GM12878 (cell line): ENCODE data around the gene PI16. TPM values are rescaled to one million over a fixed set of nuclear protein-coding genes. Genes with fewer than 3 reads are reported as not detected.

ENCODE experiments used
- ATAC-seq: fragments of 200-7000 bp; cut with Tn5 transposase; 3 replicates; pipeline ENCODE4 v1.9.1; 2020; ENCODE audit warnings: mild to moderate bottlenecking, moderate library complexity
- BruUV-seq: library from RNA; stranded (reverse); fragments of 400-500 nt; replicated peaks from 2 replicates; lab custom pipeline; 2021; lab: Mats Ljungman, UMichigan
- CTCF ChIA-PET: fragments of 300-600 bp; sonication (Branson Sonifier 250); formaldehyde crosslinking; extraction: SDS; loops from one replicate; lab custom pipeline; 2021; ENCODE audit warnings: inconsistent platforms; lab: Yijun Ruan, JAX
- POLR2A ChIA-PET: fragments of 350-600 bp; formaldehyde crosslinking; extraction: SDS; loops from one replicate; lab custom pipeline; 2021; ENCODE audit warnings: inconsistent platforms; lab: Charles Lee
- RAD21 ChIA-PET: fragments of 300-600 bp; sonication (Branson Sonifier 250); formaldehyde crosslinking; loops from one replicate; lab custom pipeline; 2023; ENCODE audit warnings: antibody characterized with exemption; ENCODE audit not compliant: unreplicated experiment; lab: Charles Lee
- SMC1A ChIA-PET: fragments of 300-600 bp; sonication (Branson Sonifier 250); formaldehyde crosslinking; loops from one replicate; lab custom pipeline; 2023; ENCODE audit not compliant: unreplicated experiment, uncharacterized antibody; lab: Charles Lee
- DNase-seq: peaks from one replicate; pipeline ENCODE4 v3.0.0-alpha.2; 2011; ENCODE audit warnings: low read depth, low spot score
- FAIRE-seq: peaks from 3 replicates; lab custom pipeline; 2011; peaks lifted over from hg19 to GRCh38; lab: Jason Lieb, UNC
- H2AFZ ChIP-seq: 2 replicates; pipeline ENCODE4 v1.6.0; 2011; ENCODE audit warnings: low read depth, low read length, control low read depth; ENCODE audit not compliant: control insufficient read depth
- H3K27ac ChIP-seq: 2 replicates; pipeline ENCODE4 v1.5.1; 2011; ENCODE audit warnings: control low read depth; ENCODE audit not compliant: control insufficient read depth, insufficient read depth
- H3K27me3 ChIP-seq, 2 experiments: replicated peaks in 1 of 2; 2 replicates each; pipeline versions ENCODE4 v1.6.0 to v1.6.1; 2011; ENCODE audit warnings: low read length in 1 of 2; ENCODE audit not compliant: control insufficient read depth in 2 of 2, insufficient read depth in 2 of 2
- H3K36me3 ChIP-seq, 2 experiments: 2 replicates each; pipeline ENCODE4 v1.5.1; 2011; ENCODE audit warnings: low read length in 1 of 2; ENCODE audit not compliant: control insufficient read depth in 2 of 2, insufficient read depth in 2 of 2
- H3K4me1 ChIP-seq: 2 replicates; pipeline ENCODE4 v1.6.1; 2011; ENCODE audit warnings: mild to moderate bottlenecking, low read length, moderate library complexity, mixed read lengths; ENCODE audit not compliant: control insufficient read depth, insufficient read depth
- H3K4me2 ChIP-seq: 2 replicates; pipeline ENCODE4 v1.6.0; 2011; ENCODE audit warnings: control low read depth; ENCODE audit not compliant: control insufficient read depth, insufficient read depth
- H3K4me3 ChIP-seq: fragments of 200-600 bp; sonication (generic); 2 replicates; pipeline ENCODE4 v1.5.1; 2016
- H3K79me2 ChIP-seq: 2 replicates; pipeline ENCODE4 v1.6.0; 2011; ENCODE audit warnings: low read length; ENCODE audit not compliant: control insufficient read depth, insufficient read depth
- H3K9ac ChIP-seq: 2 replicates; pipeline ENCODE4 v1.8.0; 2011; ENCODE audit warnings: low read length, control low read depth, mixed read lengths; ENCODE audit not compliant: control insufficient read depth, insufficient read depth
- H3K9me3 ChIP-seq: replicated peaks from 3 replicates; pipeline ENCODE4 v1.5.1; 2011; ENCODE audit warnings: mild to moderate bottlenecking, low read length; ENCODE audit not compliant: control insufficient read depth, insufficient read depth
- H4K20me1 ChIP-seq: 2 replicates; pipeline ENCODE4 v1.6.0; 2011; ENCODE audit not compliant: control insufficient read depth, insufficient read depth
- FOXK2 ChIP-seq: fragments of 450-650 bp; IDR thresholded peaks from 2 replicates; pipeline ENCODE4 v1.6.1; 2017; ENCODE audit warnings: mild to moderate bottlenecking, moderate library complexity
- GABPA ChIP-seq: IDR thresholded peaks from 2 replicates; pipeline ENCODE4 v1.6.1; 2014; ENCODE audit warnings: antibody characterized with exemption, low read depth, mild to moderate bottlenecking, inconsistent platforms
- HDAC2 ChIP-seq: fragments of 200-600 bp; sonication (generic); IDR thresholded peaks from 2 replicates; pipeline ENCODE4 v1.6.1; 2017
- IKZF1 ChIP-seq: fragments of 450-650 bp; conservative IDR thresholded peaks from 2 replicates; pipeline ENCODE4 v1.6.1; 2017; ENCODE audit warnings: antibody characterized with exemption, mild to moderate bottlenecking
- LARP7 ChIP-seq: fragments of 450-650 bp; IDR thresholded peaks from 2 replicates; pipeline ENCODE4 v1.6.1; 2017; ENCODE audit warnings: mild to moderate bottlenecking
- NFYB ChIP-seq: IDR thresholded peaks from 2 replicates; pipeline ENCODE4 v1.6.1; 2011; ENCODE audit warnings: low read depth, mild to moderate bottlenecking, low read length, improper control_type of control experiment, moderate library complexity; ENCODE audit not compliant: insufficient read depth
- NR2F1 ChIP-seq: fragments of 450-650 bp; conservative IDR thresholded peaks from 2 replicates; pipeline ENCODE4 v1.6.1; 2017; ENCODE audit warnings: mild to moderate bottlenecking
- PAX5 ChIP-seq: IDR thresholded peaks from 2 replicates; pipeline ENCODE4 v1.6.1; 2011; ENCODE audit warnings: low read depth, low read length, borderline replicate concordance
- PBX3 ChIP-seq: IDR thresholded peaks from 2 replicates; pipeline ENCODE4 v1.6.1; 2011; ENCODE audit warnings: mild to moderate bottlenecking, low read depth, low read length, moderate library complexity; ENCODE audit not compliant: insufficient replicate concordance
- RELA ChIP-seq: fragments of 450-650 bp; IDR thresholded peaks from 2 replicates; pipeline ENCODE4 v1.8.0; 2014; ENCODE audit warnings: borderline replicate concordance; ENCODE audit not compliant: partially characterized antibody
- YBX1 ChIP-seq: fragments of 450-650 bp; IDR thresholded peaks from 2 replicates; pipeline ENCODE4 v1.6.1; 2016; ENCODE audit warnings: antibody characterized with exemption
- ZBTB40 ChIP-seq: fragments of 450-650 bp; IDR thresholded peaks from 2 replicates; pipeline ENCODE4 v1.6.1; 2016; ENCODE audit warnings: mild to moderate bottlenecking, moderate library complexity, borderline replicate concordance
- ZNF384 ChIP-seq: IDR thresholded peaks from 2 replicates; pipeline ENCODE4 v1.6.1; 2012; ENCODE audit warnings: low read depth, mild to moderate bottlenecking, low read length, improper control_type of control experiment, borderline replicate concordance
- ZSCAN29 ChIP-seq: fragments of 450-650 bp; IDR thresholded peaks from 2 replicates; pipeline ENCODE4 v1.6.1; 2017; ENCODE audit warnings: mild to moderate bottlenecking, moderate library complexity
- WGBS: methylation state at CpG from one replicate; pipeline ENCODE4 v1.1.6; 2016; ENCODE audit warnings: low lambda C conversion rate; ENCODE audit not compliant: insufficient replicate concordance, insufficient coverage; ENCODE audit errors: missing lambda C conversion rate; 5-methylcytosine and 5-hydroxymethylcytosine counted together
- in situ Hi-C: fragments of 300-500 bp; cut with MboI; formaldehyde crosslinking; loops from 9 replicates; pipeline ENCODE4 v1.14.3; 2018; ENCODE audit warnings: mixed read lengths
- intact Hi-C: fragments of 100-400 bp; cut with micrococcal nuclease; formaldehyde crosslinking; loops from one replicate; pipeline ENCODE4 v1.14.2; 2022; ENCODE audit not compliant: unreplicated experiment
- polyA plus RNA-seq, 11 experiments: library from polyadenylated mRNA; depleted of rRNA in 4 of 11; unstranded in 6 of 11; stranded (reverse) in 5 of 11; fragments of >200 nt; fragmentation: Nextera tagmentation in 4 of 11; fragmentation: Illumina TruSeq in 1 of 11; extraction: Ambion mirVana in 4 of 11; extraction: Trizol in 1 of 11; gene quantifications; 1 replicate in 1 of 11; 2 replicates in 10 of 11; pipeline versions ENCODE4 v1.2.1 to v1.2.3, GENCODE V29; 2011 to 2016; ENCODE audit warnings: inconsistent platforms in 2 of 11, missing spikeins in 2 of 11, low read depth in 1 of 11
- total RNA-seq, 4 experiments: library from RNA; depleted of rRNA in 3 of 4; stranded (reverse); fragments of >200 nt in 3 of 4; fragmentation: Illumina TruSeq in 1 of 4; extraction: Trizol in 1 of 4; gene quantifications; 2 replicates each; pipeline versions ENCODE4 v1.2.1 to v1.2.3, GENCODE V29; 2013 to 2021

Gene PI16
- total and polyA plus RNA-seq, 10 of the 15 experiments (the other 5 are each of a cell fraction or from before 2014, with no cell fraction given), result 0.08 to 0.12 TPM; not detected in 8

GRCh38 chr6:36978421-36979346 is 24.1 kb downstream of the PI16 start:
- intact Hi-C loops (no loop called here), in situ Hi-C loops (no loop called here)
- RAD21 ChIA-PET, result interaction anchor here (0.9 to 5.5 kb wide), 4 partner anchors 28 to 182 kb away, joined by 4 to 38 read pairs (median 10); no protein-coding TSS in a partner anchor
- Histone ChIP-seq H3K4me3 (no peak overlapping the region), H4K20me1 (peaks cover 14% of the 10 kb centered on the region), H2AFZ (no peak overlapping the region), H3K9ac (no peak overlapping the region), H3K4me2 (no peak overlapping the region), H3K9me3 (no peaks in the 10 kb centered on the region), H3K27ac (no peak overlapping the region), H3K79me2 (peaks cover 40% of the 10 kb centered on the region), H3K36me3 (peaks cover 37 to 40% of the 10 kb centered on the region in 2 experiments), H3K4me1 (peaks cover 2% of the 10 kb centered on the region; the same call in 1 of the 2 replicates), H3K27me3 (no peaks in the 10 kb centered on the region)
- SMC1A ChIA-PET, result interaction anchor here (1.0 to 7.3 kb wide), 4 partner anchors 28 to 229 kb away, joined by 3 to 60 read pairs (median 6); no protein-coding TSS in a partner anchor
- WGBS, result 92% methylated on average over 11 of the region's 11 CpGs
- POLR2A ChIA-PET, result no interaction called here
- TF ChIP-seq ZNF384, result peak; percentile 38; the same call in 1 of the 2 replicates
- TF ChIP-seq GABPA, result no peak
- TF ChIP-seq NFYB, result no peak
- TF ChIP-seq RELA, result no peak
- no peak for TF ChIP-seq PAX5
- TF ChIP-seq IKZF1, result no peak
- no peak for TF ChIP-seq YBX1
- no peak for TF ChIP-seq NR2F1
- no peak for TF ChIP-seq ZSCAN29
- no peak for TF ChIP-seq LARP7
- no peak for TF ChIP-seq PBX3
- TF ChIP-seq FOXK2, result no peak
- no peak for TF ChIP-seq HDAC2
- peak; percentile 32; the same call in 1 of the 2 replicates for TF ChIP-seq ZBTB40
- FAIRE-seq (no peak), DNase-seq (no peak), ATAC-seq (no peak)
- CTCF ChIA-PET, result interaction anchor here (0.8 to 4.9 kb wide), 8 partner anchors 24 to 232 kb away, joined by 3 to 84 read pairs (median 6); partner anchors contain the start of genes FGD2 and PI16
- BruUV-seq, result no TSS peak
